Thyroid gland (tissue), 4 donors: Measurements from ENCODE around the gene VARS2. TPM values are rescaled to one million over a fixed set of nuclear protein-coding genes. Genes with fewer than 3 reads are reported as not detected.
A peak's percentile ranks its signal among the peaks of the same experiment; 100 is the strongest.
"Not testable (repeated sequence)": the region's sequence is repeated elsewhere in the genome, so short reads cannot be mapped to it uniquely, and the experiment has no call there.

Experiments
- DNase-seq, 2 donors: peaks; one replicate each; pipeline ENCODE4 v3.0.0-alpha.2; 2019
- H3K27ac ChIP-seq, 3 donors: fragments of 200-600 bp; sonication (generic); 1 replicate in 2 of 3; 2 replicates in 1 of 3; pipeline ENCODE4 v1.5.1; 2016 to 2019; ENCODE audit warnings: mild to moderate bottlenecking in 1 of 3, moderate library complexity in 1 of 3
- H3K27me3 ChIP-seq: fragments of 200-600 bp; sonication (generic); one replicate; pipeline ENCODE4 v1.5.1; 2019
- H3K36me3 ChIP-seq, 2 donors: fragments of 200-600 bp; sonication (generic); one replicate each; pipeline ENCODE4 v1.5.1; 2016 to 2019
- H3K4me1 ChIP-seq, 2 donors: fragments of 200-600 bp; sonication (generic); one replicate each; pipeline ENCODE4 v1.5.1; 2017 to 2019
- H3K4me3 ChIP-seq, 3 donors: fragments of 200-600 bp; sonication (generic); replicated peaks in 1 of 3; 1 replicate in 2 of 3; 2 replicates in 1 of 3; pipeline ENCODE4 v1.5.1; 2016; ENCODE audit warnings: mild to moderate bottlenecking in 1 of 3
- H3K9me3 ChIP-seq: fragments of 200-600 bp; sonication (generic); one replicate; pipeline ENCODE4 v1.5.1; 2017
- CTCF ChIP-seq, 6 experiments: fragments of 200-600 bp in 3 of 6; fragments of 450-650 bp in 3 of 6; sonication (generic) in 3 of 6; IDR thresholded peaks; one replicate each; pipeline ENCODE4 v1.5.1; 2016 to 2019; ENCODE audit warnings: antibody characterized with exemption in 6 of 6, mild to moderate bottlenecking in 2 of 6, inconsistent platforms in 1 of 6, moderate library complexity in 1 of 6
- POLR2A ChIP-seq, 2 donors: fragments of 450-650 bp; IDR thresholded peaks; one replicate each; pipeline ENCODE4 v1.6.1; 2017; ENCODE audit warnings: antibody characterized with exemption in 2 of 2, mild to moderate bottlenecking in 2 of 2, moderate library complexity in 1 of 2
- WGBS, 2 donors: methylation state at CpG; one replicate each; pipeline ENCODE4 v1.1.5; 2017; 5-methylcytosine and 5-hydroxymethylcytosine counted together
- intact Hi-C: fragments of 100-400 bp; cut with DNase I; formaldehyde crosslinking; loops from one replicate; pipeline ENCODE4 v1.15.1; 2023
- total RNA-seq, 4 donors: library from RNA; depleted of rRNA; stranded (reverse); fragments of >200 nt; gene quantifications; one replicate each; pipeline ENCODE4 v1.2.3, GENCODE V29; 2016

The VARS2 gene
- total RNA-seq: 10 to 100 TPM; 17.3 to 36.4 (median 30.6) TPM

- peak within 1 kb of the TSS; percentile 2 to 63 (median 46) for H3K4me3 ChIP-seq
- DNase-seq: peak; percentile 94
- TF ChIP-seq POLR2A (IDR thresholded peaks at IDR 0.05) (peak; percentile 78 to 93), CTCF (IDR thresholded peaks at IDR 0.05) (peak in 4 of 6 experiments; percentile 21 to 63 (median 46))
- peaks cover 24% of the 10 kb centered on the region in 2 donors for H3K4me1 ChIP-seq
- intact Hi-C loops: no loop called here
- peaks cover 14 to 26% of the 10 kb centered on the region in 2 donors for H3K36me3 ChIP-seq
- 1 to 2% methylated on average over 18 to 28 of the region's 52 CpGs for WGBS, 2 donors
- H3K27me3 ChIP-seq: no peaks in the 10 kb centered on the region
- H3K9me3 ChIP-seq: no peaks in the 10 kb centered on the region
- H3K27ac ChIP-seq: peak within 1 kb of the TSS; percentile 84 to 92 (median 92)
Measured at GRCh38 chr6:30914076-30914853, at the start of gene VARS2. Gene VARS2, plus strand, starts transcription at chr6:30914238. Its CDS starts 599 bp downstream, at chr6:30914837.

GRCh38 chr6:30864325-30864724, 49.7 kb upstream of the VARS2 start:
- intact Hi-C loops: no loop called here
- 90 to 95% methylated on average over 4 of the region's 4 CpGs for WGBS, 2 donors

GRCh38 chr6:30869241-30869749, 44.7 kb upstream of the VARS2 start:
- intact Hi-C loops, H3K9me3 ChIP-seq: not testable (repeated sequence)

More at GRCh38 chr6:30864325-30864724, 49.7 kb upstream of the VARS2 start:
- no peak overlapping the region for H3K27ac ChIP-seq
- no peaks in the 10 kb centered on the region for H3K27me3 ChIP-seq
- H3K4me1 ChIP-seq: peaks cover 10 to 16% of the 10 kb centered on the region in 2 donors
- TF ChIP-seq POLR2A (IDR thresholded peaks at IDR 0.05): no peak
- no peak for DNase-seq
- no peaks in the 10 kb centered on the region for H3K36me3 ChIP-seq
- H3K9me3 ChIP-seq: no peaks in the 10 kb centered on the region
- no peak overlapping the region for H3K4me3 ChIP-seq

GRCh38 chr6:30870546-30870945, 43.5 kb upstream of the VARS2 start:
- Histone ChIP-seq H3K27me3 (no peaks in the 10 kb centered on the region), H3K27ac (no peak overlapping the region), H3K9me3 (no peaks in the 10 kb centered on the region), H3K4me3 (no peak overlapping the region), H3K4me1 (peaks cover 0 to 2% of the 10 kb centered on the region in 2 donors), H3K36me3 (no peaks in the 10 kb centered on the region)
- DNase-seq: no peak
- intact Hi-C loops: no loop called here
- TF ChIP-seq CTCF (IDR thresholded peaks at IDR 0.05) (no peak), POLR2A (IDR thresholded peaks at IDR 0.05) (no peak)

More at GRCh38 chr6:30869241-30869749, 44.7 kb upstream of the VARS2 start:
- H3K27me3 ChIP-seq, H3K4me1 ChIP-seq, DNase-seq, H3K36me3 ChIP-seq, H3K4me3 ChIP-seq, H3K27ac ChIP-seq: not testable (repeated sequence)
- 79% methylated on average over 12 of the region's 12 CpGs for WGBS, 2 donors

GRCh38 chr6:30871592-30872183, 42.4 kb upstream of the VARS2 start:
- no peak for DNase-seq
- Histone ChIP-seq H3K36me3 (no peaks in the 10 kb centered on the region), H3K4me3 (no peak overlapping the region), H3K27me3 (no peaks in the 10 kb centered on the region), H3K4me1 (peaks cover 0 to 13% of the 10 kb centered on the region in 2 donors), H3K27ac (no peak overlapping the region), H3K9me3 (no peaks in the 10 kb centered on the region)
- WGBS, 2 donors: 87 to 98% methylated on average over 4 of the region's 4 CpGs
- no peak for TF ChIP-seq CTCF (IDR thresholded peaks at IDR 0.05)
- TF ChIP-seq POLR2A (IDR thresholded peaks at IDR 0.05): no peak
- intact Hi-C loops: no loop called here
